AG08396 (cell line): ENCODE data around the gene PRRC2B.
"Not testable (repeated sequence)": the region's sequence is repeated elsewhere in the genome, so short reads cannot be mapped to it uniquely, and the experiment has no call there.

Experiments used
- DNase-seq: peaks from one replicate; pipeline ENCODE4 v3.0.0; 2012; ENCODE audit warnings: low spot score, mixed read lengths

Gene PRRC2B

GRCh38 chr9:131485728-131486422 lies 92.0 kb downstream of the PRRC2B start:
- no peak for DNase-seq

- DNase-seq: no peak
Measured at GRCh38 chr9:131487001-131487400, 93.1 kb downstream of the PRRC2B start.

GRCh38 chr9:131487621-131488031 lies 93.7 kb downstream of the PRRC2B start:
- no peak for DNase-seq

DNA sequence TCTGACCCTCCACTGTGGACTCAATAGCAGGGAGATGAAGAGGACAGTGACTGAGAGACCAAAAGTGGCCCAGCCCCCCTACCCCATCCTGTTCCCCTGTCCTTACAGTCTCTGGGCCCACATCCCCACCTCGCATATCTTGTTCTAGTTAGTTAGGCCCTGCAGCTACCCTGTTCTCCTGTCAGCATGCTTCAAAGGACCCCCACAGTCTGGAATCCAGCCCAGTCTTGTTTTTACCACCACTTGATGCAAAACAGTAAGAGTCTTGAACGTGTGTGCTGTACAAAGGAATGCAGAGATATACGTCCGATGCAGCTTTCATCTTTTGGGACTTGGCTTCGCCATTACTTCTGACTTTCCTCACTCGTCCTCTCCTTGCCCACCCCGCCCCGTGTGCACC lies 96.6 kb downstream of the PRRC2B start:
- DNase-seq: no peak

DNA sequence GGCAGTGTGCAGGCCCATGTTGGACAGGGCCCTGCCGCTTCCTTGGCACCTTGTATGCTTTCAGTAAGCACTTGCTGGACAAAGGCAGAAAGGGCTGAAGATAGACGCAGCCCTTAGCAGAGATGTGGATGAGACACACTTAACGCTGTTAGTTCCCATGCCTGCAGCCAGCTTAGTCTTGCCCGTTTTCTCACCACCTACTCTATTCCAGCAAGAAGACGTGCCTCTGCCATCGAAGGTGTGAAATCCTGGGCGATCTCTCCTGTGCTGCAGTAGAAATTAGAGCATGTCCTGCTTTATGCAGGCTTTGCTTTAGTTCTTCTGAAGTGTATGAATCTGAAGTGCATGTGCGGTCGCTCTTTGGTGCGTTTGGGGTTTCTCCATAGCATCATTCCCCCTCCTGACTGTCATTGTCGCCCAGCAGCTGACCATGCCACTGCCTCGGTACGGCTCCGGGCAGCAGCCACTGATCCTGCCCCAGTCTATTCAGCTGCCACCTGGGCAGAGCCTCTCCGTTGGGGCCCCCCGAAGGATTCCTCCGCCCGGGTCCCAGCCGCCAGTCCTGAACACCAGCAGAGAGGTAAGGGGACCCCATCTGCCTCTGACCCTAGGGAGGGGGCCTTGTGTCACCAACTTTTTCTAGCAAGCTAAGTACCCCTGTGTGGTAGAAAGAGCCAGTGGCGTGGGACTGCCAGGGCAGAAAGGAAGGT lies 97.3 kb downstream of the PRRC2B start:
- no peak for DNase-seq

- DNase-seq: no peak
Measured at GRCh38 chr9:131492070-131492469, 98.2 kb downstream of the PRRC2B start.

DNA sequence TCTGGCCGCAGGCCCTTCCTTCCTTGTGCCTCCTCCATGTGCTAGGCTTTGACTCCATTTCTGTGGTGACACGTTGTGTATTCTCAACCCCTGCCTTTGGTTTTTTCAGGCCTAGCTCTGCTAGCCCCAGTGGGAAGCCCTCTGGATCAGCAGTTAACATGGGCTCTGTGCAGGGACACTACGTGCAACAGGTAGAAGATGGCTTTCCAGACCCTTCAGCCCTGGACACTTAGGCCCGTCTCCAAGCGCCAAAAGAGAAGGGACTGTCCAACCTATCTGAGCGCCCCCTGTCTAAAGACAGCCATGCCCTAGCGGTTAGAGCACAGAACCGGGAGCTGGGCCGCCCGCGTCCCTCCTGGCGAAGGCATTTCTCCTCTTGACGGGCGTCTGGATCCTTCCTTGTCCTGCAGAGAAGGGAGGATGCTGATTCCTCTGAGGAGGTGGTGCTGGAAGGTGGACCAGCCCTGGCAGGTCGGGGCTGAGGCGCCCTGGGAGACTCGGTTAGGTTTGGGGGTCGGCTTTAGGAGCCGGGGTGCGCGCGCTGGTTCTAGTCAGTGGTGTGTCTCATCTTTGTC lies 100.5 kb downstream of the PRRC2B start:
- no peak for DNase-seq

DNA sequence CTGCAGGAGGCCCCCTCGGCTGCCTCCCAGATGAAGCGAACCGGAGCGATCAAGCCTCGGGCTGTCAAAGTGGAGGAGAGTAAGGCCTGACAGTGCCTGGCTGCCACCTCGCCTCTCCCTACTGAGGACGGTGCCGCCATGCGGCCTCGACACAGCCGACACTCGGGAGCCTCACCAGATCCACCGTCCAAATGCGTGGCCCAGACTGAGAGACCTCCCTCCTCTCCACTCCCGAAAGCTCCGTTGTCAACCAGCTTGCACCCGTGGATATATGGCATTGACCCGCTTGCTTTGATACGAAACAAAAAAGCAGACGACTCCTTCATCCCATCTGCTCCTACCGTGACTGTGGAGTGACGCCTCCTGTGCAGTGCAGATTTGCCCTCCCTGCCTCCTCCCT lies 101.9 kb downstream of the PRRC2B start:
- no peak for DNase-seq

- DNase-seq: no peak
Measured at GRCh38 chr9:131496844-131497405, 103.0 kb downstream of the PRRC2B start.

DNA sequence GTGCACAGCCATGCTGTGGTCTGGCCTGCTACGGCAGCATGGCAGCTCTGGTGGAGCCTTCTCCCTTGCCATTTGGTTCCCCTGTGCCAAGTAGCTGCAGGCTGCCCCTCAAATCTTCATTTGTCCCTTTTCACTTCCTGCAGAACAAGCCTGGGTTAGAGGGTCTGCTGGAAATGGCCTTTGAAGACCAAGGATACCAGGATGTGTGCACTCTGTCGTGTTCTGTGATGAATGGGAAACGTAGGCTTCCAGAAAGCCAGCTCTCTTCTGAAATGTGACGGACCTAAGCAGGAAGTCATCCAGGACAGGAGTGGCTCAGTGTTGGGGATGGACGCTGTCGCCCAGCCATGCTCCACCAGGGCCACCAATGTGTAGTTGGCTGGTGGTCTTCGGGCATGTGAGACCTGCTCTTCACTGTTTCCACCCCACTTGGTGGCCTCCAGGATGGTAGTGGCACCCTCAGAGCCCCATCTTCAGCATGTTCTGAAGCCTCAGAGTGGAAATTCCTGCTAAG lies 105.4 kb downstream of the PRRC2B start:
- DNase-seq: no peak

- DNase-seq: no peak
Measured at GRCh38 chr9:131500377-131500776, 106.5 kb downstream of the PRRC2B start.

DNA sequence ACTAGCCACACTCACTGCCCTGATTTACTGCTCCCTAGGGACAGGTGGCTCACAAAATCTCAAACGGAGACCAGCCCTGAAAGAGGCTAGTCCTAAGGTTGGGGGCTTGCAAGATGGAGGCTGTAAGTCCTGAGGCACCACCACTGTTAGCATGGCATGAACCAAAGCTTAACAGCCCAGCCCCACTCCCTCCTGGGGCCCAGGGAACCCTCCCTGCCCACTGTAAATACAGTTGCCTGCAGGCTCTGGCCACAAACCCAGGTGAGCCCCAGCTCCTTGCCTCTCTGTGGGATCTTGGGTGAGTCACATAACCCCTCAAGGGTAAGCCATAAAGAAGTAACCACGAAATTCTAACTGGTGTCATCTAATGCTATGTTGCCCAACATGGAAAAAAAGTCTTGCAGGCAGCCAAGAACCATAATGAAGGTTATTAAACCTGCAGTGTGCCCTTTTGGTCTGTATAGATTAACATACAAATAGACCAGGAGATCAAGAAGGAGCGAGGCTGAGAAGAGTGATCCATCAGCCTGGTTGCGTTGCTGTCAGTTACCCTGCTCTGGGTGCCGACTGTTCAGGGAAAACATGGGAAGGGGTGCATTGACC lies 107.2 kb downstream of the PRRC2B start:
- peak; percentile 45 for DNase-seq

GRCh38 chr9:131502781-131503625 lies 109.1 kb downstream of the PRRC2B start, which contains the start of gene POMT1:
Gene POMT1 (plus strand): TSS chr9:131502918. CDS start chr9:131504219, 1,301 bp downstream.
- peak; percentile 99 for DNase-seq

GRCh38 chr9:131503626-131504465 lies 110.0 kb downstream of the PRRC2B start:
- DNase-seq: peak; percentile 68

DNA sequence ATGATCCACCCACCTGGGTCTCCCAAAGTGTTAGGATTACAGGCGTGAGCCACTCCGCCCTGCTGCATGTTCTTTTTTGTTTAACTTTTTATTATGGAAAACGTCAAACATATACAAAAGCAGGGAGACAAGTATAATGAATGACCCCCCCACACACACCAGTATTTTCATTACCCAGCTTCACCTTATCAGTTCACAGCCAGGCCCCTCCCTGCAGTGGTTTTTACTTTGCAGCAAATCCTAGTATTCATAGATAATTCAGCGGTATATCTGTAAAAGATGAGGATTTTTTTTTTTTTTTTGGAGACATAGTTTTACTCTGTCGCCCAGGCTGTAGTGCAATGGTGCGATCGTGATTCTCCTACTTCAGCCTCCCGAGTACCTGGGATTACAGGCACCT lies 111.1 kb downstream of the PRRC2B start:
- no peak for DNase-seq

- DNase-seq: no peak
Measured at GRCh38 chr9:131511416-131511815, 117.5 kb downstream of the PRRC2B start.

DNA sequence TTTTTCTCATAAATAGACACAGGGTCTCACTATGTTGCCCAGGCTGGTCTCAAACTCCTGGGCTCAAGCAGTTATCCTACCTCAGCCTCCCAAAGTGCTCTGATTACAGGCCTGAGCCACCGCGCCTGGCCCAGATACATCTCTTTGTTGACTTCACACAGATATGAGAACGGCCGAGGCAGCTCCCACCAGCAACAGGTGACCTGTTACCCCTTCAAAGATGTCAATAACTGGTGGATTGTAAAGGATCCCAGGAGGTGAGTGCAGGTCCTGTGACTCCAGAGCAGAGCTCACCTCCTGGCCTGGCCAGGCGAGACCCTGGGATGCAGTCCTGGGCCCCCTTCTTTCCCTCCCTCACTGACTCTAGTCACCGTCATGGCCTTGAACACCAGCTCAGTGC lies 118.0 kb downstream of the PRRC2B start:
- DNase-seq: no peak

DNA sequence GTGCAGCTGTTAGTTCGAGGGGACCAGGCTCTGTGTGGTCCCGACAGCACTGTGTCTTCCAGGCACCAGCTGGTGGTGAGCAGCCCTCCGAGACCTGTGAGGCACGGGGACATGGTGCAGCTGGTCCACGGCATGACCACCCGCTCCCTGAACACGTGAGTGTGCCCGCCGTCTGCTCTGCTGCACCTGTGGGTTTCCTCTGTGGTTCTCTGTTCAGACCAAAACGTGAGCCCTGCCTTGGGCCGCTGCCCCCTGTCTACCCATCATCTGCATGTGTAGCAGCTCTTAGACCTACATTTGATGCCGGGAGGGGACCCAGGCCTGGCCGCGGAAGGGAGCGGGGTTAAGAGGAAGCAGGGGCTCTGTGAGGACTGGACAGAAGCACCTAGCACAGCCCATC lies 119.3 kb downstream of the PRRC2B start:
- no peak for DNase-seq

GRCh38 chr9:131515559-131516031 lies 121.7 kb downstream of the PRRC2B start:
- not testable (repeated sequence) for DNase-seq

DNA sequence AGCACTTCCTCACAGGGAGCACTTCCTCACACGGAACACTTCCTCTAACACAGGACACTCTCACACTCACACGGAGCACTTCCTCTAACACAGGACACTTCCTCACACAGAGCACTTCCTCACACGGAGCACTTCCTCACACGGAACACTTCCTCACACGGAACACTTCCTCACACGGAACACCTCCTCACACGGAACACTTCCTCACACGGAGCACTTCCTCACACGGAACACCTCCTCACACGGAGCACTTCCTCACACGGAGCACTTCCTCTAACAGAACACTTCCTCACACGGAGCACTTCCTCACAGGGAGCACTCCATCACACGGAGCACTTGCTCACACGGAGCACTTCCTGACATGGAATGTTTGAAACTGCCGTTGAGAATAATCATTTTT lies 122.2 kb downstream of the PRRC2B start:
- DNase-seq: no peak
